Stimulated activated CD8-positive, alpha-beta memory T cell treated with anti-CD3 and anti-CD28 coated beads, Interleukin-15, amount 100 ng/mL, for 24 hours (primary cell): ENCODE measurements around the gene MMRN1.

Experiments used
- DNase-seq: peaks from one replicate; pipeline ENCODE4 v3.0.0-alpha.2; 2020; ENCODE audit warnings: low read depth

MMRN1 gene

GRCh38 chr4:89914609-89915550, 20.2 kb downstream of the MMRN1 start:
- DNase-seq = no peak

DNA sequence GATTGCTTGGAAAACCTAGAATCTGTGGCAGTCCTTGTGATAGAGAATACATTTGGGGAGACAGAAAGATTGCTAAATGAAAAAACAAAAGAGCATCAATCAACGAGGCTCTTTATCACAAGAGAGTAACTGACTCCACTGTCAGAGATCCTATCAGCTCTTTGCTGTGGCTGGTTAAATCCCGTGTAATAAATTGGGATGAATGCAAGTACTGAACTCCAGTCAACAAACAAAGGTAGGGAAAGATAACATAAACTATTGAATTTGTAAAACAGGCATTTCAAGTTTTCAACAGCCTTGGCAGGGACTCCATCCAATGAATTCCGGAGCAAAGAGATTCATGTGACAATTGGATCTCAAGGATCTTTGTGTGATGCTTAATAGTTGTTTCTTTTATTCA, 21.3 kb downstream of the MMRN1 start:
- DNase-seq = no peak

- no peak for DNase-seq
Observed at GRCh38 chr4:89922848-89923416, 28.3 kb downstream of the MMRN1 start.

- no peak for DNase-seq
Observed at GRCh38 chr4:89928838-89929237, 34.2 kb downstream of the MMRN1 start.

- DNase-seq = no peak
Observed at GRCh38 chr4:89929425-89930159, 34.9 kb downstream of the MMRN1 start.

DNA sequence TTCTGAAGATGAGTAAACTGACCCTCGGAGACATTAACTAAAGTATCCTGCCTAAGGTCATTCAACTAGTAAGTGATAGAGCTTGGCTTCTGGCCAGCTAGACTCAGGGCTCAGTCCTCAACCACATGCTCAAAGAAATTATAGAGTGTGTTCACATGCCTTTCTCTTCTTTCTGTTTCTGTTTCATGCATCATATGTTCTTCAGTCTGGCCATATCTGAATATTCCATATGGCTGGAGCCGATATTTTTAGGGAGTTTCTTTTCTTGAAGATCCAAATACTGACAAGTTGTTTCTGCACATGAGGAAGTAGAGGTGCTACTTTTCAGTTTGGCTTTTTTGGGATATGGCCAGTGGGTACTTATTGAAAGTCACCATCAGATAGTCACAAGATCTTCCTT, 44.9 kb downstream of the MMRN1 start:
- DNase-seq = no peak

- no peak for DNase-seq
Observed at GRCh38 chr4:89939994-89940393, 45.3 kb downstream of the MMRN1 start.

- no peak for DNase-seq
Observed at GRCh38 chr4:89942811-89943210, 48.2 kb downstream of the MMRN1 start.

- no peak for DNase-seq
Observed at GRCh38 chr4:89949782-89950387, 55.2 kb downstream of the MMRN1 start.

DNA sequence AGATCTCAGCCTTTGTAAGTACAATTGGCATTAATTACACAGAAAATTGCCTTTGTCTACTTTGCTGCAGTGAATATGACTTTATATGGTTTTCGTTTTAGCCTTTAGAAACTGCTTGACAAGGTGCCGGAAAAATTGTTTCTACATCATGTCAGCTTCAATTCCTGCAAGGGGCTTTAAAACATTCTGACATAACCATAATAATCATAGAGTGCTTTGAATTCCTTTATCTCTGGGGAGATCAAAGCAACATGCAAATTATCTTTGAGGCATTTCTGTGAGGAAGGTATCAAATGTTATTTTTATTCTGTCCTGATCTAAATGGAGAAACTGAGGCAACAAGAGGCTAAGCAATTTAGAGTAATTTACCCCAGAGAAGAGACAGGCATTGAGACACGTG, 57.8 kb downstream of the MMRN1 start:
- no peak for DNase-seq

- no peak for DNase-seq
Observed at GRCh38 chr4:89954906-89955695, 60.4 kb downstream of the MMRN1 start.

DNA sequence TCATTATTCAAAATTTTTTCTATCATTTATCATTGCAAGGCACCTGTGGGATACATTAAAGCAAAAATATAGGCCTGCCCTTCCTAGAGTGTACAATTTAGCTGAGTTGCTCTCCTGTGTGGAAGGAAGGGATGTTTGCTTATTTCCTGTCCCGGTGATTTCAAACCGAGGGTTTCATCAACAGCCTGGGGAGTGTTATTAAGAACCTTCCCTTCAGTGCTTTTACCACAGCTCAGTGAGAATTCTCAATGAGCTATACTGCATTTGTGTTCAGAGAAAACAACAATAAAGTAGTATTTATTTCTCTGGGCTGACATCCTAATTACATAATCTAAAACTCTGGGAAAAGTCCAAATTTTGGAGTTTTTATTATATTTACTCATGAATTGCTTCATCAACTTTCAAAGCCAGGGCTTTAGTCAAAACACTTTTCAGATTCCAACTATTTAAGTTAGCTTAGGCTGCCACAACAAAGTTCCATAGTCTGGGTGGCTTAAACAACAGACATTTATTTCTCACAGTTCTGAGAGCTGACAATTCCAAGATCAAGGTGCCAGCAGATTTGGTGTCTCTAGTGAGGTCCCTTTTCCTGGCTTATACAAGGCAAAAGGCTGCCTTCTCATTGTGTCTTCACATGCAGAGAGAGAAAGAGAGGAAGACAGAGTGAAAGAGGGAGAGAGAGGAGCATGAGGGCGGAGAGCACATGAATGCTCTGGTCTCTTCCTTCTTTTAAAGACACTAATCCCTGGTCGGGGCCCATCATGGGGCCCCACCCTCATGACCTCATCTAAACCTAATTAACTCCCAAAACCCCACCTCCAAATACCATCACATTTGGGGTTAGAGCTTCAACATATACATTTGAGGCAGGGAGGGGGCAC, 62.6 kb downstream of the MMRN1 start:
- DNase-seq = no peak

- no peak for DNase-seq
Observed at GRCh38 chr4:89981789-89982334, 87.2 kb downstream of the MMRN1 start.

DNA sequence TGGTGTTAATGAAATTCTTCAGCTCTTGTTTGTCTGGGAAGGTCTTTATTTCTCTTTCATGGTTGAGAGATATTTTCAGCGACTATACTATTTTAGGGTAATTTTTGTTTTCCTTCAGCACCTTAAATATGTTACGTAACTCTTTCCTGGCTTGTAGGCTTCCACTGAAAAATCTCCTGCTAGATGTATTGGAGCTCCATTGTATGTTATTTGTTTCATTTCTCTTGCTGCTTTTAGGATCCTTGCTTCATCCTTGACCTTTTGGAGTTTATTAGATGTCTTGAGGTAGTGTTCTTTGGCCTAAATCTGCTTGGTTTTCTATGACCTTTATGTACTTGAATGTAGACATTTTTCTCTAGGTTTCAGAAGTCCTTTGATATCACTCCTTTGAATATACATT, 93.6 kb downstream of the MMRN1 start:
- DNase-seq = no peak

GRCh38 chr4:89992744-89993143, 98.1 kb downstream of the MMRN1 start:
- DNase-seq = no peak

DNA sequence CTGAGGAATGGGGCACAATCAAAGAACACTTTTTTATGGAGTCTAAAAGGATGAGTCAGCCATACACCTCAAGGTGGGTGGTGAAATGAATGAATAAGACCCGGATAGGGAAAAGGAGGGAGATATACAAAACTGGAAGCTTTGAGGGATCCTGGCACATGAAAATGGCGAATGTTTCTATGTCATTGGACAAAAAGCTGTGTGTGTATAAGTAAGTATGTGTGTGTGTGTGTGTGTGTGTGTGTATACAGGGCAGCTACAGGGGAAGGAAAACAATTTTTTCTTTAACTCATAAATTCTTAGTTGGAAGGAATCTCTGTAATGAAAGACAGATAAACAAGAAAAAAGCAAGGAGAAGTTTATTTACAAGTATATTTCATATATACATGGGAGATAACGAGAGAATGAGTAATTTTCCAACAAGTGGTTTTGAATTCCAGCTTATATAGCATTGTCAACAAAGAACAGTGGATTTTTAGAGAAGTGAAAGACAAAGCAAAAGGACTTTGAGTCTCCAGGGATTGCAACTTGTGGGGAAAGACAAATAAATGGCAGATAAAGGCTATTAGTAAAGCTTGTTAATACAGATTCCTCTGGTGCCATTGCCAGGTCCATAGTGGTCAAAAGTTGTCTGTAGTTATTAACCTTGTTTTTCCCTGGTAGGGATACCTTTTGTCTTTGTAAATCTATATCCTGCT, 99.7 kb downstream of the MMRN1 start:
- DNase-seq = no peak

DNA sequence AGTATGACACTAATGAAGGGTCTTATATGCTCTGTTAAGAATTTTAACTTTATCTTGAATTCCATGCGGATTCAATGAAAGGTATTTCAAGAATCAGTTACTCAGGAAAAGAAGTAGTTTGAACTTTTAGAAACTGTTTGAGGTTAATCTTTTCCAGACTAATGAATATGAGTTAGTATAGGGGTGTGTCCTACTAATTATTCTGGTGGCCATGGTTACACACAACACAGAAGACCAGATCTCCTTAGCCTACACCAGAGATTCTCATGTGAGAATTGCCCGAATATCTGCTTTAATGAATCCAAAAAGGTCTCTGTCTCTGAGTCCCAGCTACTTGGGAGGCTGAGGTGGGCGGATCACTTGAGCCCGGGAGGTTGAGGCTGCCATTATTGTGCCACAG, 100.4 kb downstream of the MMRN1 start:
- DNase-seq = no peak

- no peak for DNase-seq
Observed at GRCh38 chr4:89995814-89996213, 101.2 kb downstream of the MMRN1 start.

DNA sequence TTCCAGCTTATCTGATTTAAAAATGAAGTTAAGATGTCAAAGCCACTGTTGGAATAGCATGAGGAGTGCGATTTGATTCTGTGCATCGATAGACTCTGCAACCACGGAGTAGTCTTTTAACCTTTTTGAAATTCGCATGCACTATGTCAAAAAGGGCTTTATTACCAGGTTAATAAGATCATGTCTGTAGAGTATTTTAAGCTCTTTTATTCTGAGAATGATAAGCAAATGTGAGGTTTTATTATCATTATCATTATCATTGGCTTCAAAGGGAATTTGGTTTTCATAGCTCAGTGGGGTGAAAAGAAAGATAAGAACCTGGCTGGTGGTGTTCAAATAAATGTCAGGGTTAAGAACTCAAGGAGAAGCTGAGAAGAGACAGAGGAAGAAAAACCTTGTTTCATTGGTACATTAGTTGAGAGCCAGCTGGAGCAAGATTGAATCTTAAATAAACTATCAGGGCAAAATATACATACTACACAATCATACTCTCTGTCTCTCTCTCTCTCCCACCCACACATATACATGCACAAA, 102.6 kb downstream of the MMRN1 start:
- no peak for DNase-seq
